ENCODE data around the gene PRRC2B.

DNA sequence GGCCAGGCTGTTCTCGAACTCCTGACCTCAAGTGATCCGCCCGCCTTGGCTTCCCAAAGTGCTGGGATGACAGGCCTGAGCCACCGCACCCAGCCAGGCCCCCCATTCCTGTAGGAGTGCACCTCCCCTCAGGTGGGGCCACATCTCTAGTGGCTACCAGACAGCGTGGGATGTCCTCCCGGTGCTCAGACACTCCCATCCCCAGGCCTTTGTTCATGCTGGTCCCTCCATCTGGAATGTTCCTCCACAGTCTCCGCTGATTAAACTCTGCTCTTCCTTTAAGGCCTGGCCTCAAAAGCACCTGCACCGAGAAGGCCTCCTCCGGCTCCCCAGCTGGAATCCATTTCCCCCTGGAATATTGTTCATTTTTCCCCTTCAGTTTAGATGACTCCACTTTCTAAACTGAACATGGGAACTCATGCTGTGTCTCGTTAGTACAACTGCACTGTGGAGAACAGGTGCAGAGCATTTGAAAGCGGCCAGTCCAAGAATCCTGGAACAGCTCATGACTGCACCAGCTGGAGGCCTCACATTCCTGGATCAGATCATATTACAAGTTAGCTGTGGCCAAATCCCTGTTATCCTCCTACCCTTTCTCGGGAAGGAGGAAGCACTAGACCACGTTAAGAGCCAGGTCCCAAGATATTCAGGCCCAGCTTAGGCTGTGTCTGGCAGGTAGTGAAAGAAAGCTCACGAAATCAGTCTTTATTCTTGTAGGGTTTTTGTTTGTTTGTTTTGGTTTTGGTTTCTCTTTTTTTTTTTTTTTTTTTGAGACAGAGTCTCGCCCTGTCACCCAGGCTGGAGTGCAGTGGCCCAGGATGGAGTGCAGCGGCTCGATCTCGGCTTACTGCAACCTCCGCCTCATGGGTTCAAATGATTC is 10.8 kb upstream of the PRRC2B start:
- TF ChIP-seq POLR2A (IDR thresholded peaks at IDR 0.05) (no peak), POLR2AphosphoS5 (IDR thresholded peaks at IDR 0.05) (peak; percentile 73), EP300 (IDR thresholded peaks at IDR 0.05) (no peak)
- TF ChIP-seq, protein P1, sequence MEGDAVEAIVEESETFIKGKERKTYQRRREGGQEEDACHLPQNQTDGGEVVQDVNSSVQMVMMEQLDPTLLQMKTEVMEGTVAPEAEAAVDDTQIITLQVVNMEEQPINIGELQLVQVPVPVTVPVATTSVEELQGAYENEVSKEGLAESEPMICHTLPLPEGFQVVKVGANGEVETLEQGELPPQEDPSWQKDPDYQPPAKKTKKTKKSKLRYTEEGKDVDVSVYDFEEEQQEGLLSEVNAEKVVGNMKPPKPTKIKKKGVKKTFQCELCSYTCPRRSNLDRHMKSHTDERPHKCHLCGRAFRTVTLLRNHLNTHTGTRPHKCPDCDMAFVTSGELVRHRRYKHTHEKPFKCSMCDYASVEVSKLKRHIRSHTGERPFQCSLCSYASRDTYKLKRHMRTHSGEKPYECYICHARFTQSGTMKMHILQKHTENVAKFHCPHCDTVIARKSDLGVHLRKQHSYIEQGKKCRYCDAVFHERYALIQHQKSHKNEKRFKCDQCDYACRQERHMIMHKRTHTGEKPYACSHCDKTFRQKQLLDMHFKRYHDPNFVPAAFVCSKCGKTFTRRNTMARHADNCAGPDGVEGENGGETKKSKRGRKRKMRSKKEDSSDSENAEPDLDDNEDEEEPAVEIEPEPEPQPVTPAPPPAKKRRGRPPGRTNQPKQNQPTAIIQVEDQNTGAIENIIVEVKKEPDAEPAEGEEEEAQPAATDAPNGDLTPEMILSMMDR (IDR thresholded peaks at IDR 0.05) = no peak
